ENCODE measurements around the gene BCR. TPM values are rescaled to one million over a fixed set of nuclear protein-coding genes. Genes with fewer than 3 reads are reported as not detected.

The BCR gene
- total RNA-seq, 1 experiment from 2014 or later, result 77.0 TPM

DNA sequence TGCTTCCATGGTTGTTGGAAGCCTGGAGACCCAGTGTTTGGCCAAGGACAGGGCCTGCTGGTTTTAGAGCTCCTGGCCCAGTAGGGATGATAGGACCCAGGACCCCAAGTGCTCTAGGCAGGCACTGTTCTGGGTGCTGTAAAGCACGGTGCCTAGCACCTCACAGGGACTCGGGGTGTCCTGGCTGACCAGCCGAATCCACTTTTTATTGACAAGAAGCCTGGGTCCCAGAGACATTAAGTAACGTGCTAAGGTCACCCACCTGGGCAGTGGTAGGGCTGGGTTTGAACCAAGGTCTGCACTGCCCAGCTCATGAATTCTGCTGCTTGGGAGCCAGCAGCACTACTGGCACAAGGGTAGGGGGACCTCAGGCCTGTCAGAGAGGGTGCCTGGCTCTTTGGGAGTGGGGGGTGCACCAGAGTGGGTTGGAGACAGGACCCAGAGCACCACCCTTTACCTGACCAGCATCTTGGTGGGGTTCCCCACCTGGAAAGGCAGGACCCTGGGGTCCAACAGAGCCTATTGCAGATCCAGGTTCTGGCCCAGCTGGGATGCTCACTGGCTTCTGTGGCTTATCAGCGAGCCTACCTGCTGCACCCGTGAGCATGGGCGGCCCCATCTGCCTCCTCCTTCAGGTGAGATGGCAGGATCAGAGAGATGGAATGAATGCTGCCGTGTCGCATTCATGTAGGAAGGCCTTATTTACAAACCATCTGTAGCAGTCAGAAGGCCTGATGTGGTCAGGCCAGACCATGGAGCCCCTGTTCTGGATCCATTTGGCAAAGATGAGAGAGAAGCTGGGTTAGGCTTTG is 52.0 kb downstream of the BCR start:
- no peak overlapping the region for H3T11ph ChIP-seq (ENCODE audit: low read length)
- H3K4me1 ChIP-seq (ENCODE audit: insufficient read depth, low read length), result peaks cover 20% of the 10 kb centered on the region
- H3K23me2 ChIP-seq (ENCODE audit: insufficient read length, low read depth, low read length, poor library complexity, severe bottlenecking), result no peaks in the 10 kb centered on the region
- WGBS (ENCODE audit: extremely low coverage, insufficient read length, low lambda C conversion rate), result no CpG with 5 or more reads among the region's 9 CpGs
- H2BK120ac ChIP-seq (ENCODE audit: low read depth, low read length, poor library complexity, severe bottlenecking), result no peak overlapping the region
- no peak overlapping the region for H2AK5ac ChIP-seq (ENCODE audit: insufficient read length, low read length)
- no peak overlapping the region for H2BK15ac ChIP-seq (ENCODE audit: low read depth, low read length)
- no peak overlapping the region for H2BK12ac ChIP-seq (ENCODE audit: insufficient read length, low read depth, low read length)
- H4K20me1 ChIP-seq (ENCODE audit: control insufficient read depth, insufficient read depth, insufficient read length), result no peaks in the 10 kb centered on the region
- peak overlapping the region; percentile 34 for H3K18ac ChIP-seq (ENCODE audit: insufficient read length, low read depth, low read length)
- peaks cover 17% of the 10 kb centered on the region for H3K79me1 ChIP-seq (ENCODE audit: insufficient read depth, low read depth, low read length, poor library complexity, severe bottlenecking)
- no peak overlapping the region for H3K23ac ChIP-seq (ENCODE audit: insufficient read length, low read depth, low read length)
- no peak overlapping the region for H2BK20ac ChIP-seq (ENCODE audit: low read depth, low read length, poor library complexity, severe bottlenecking)
- H3K9me3 ChIP-seq (ENCODE audit: control insufficient read depth, low read depth, low read length), result peaks cover 4% of the 10 kb centered on the region
- no peak overlapping the region for H3K27ac ChIP-seq (ENCODE audit: insufficient read length, low read depth, low read length)
- no peak overlapping the region; the same call in 1 of the 2 replicates for H3K4ac ChIP-seq (ENCODE audit: low read depth, low read length)
- Mint-ChIP-seq H3K27ac (peak overlapping the region; percentile 72 to 92 (median 92); a peak in 5 of 7 replicates), H3K4me1 (peaks cover 71 to 76% of the 10 kb centered on the region in 2 experiments), H3K36me3 (ENCODE audit: insufficient read depth in 1 of 3, low read depth in 3 of 3) (peaks cover 31 to 43% (median 31%) of the 10 kb centered on the region in 3 experiments), H3K27me3 (ENCODE audit: low read depth) (no peaks in the 10 kb centered on the region; the same call in 1 of the 2 replicates), H3K9me3 (peaks cover 18 to 20% of the 10 kb centered on the region in 2 experiments), H3K4me3 (peak overlapping the region in 1 of 2 experiments; percentile 61; a peak in 1 of 5 replicates)
- DNase-seq, result no peak
- H3K27me3 ChIP-seq (ENCODE audit: insufficient read depth, low read length), result no peaks in the 10 kb centered on the region
- no peak overlapping the region for H2AFZ ChIP-seq (ENCODE audit: low read length)
- TF ChIP-seq, protein P1, sequence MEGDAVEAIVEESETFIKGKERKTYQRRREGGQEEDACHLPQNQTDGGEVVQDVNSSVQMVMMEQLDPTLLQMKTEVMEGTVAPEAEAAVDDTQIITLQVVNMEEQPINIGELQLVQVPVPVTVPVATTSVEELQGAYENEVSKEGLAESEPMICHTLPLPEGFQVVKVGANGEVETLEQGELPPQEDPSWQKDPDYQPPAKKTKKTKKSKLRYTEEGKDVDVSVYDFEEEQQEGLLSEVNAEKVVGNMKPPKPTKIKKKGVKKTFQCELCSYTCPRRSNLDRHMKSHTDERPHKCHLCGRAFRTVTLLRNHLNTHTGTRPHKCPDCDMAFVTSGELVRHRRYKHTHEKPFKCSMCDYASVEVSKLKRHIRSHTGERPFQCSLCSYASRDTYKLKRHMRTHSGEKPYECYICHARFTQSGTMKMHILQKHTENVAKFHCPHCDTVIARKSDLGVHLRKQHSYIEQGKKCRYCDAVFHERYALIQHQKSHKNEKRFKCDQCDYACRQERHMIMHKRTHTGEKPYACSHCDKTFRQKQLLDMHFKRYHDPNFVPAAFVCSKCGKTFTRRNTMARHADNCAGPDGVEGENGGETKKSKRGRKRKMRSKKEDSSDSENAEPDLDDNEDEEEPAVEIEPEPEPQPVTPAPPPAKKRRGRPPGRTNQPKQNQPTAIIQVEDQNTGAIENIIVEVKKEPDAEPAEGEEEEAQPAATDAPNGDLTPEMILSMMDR (conservative IDR thresholded peaks at IDR 0.05), result no peak
- H4K8ac ChIP-seq (replicated peaks; ENCODE audit: insufficient read length, low read depth, low read length), result no peak overlapping the region
- H3K14ac ChIP-seq (ENCODE audit: insufficient read depth, low read length), result peak overlapping the region; percentile 46
- H3K4me2 ChIP-seq (ENCODE audit: insufficient read depth, insufficient read length, low read length), result no peak overlapping the region
- H3K56ac ChIP-seq (ENCODE audit: insufficient read length, low read depth, low read length), result no peak overlapping the region
- no peak overlapping the region for H3K9ac ChIP-seq (ENCODE audit: extremely low read depth, insufficient read length, low read length)
- H3K79me2 ChIP-seq (ENCODE audit: insufficient read depth, low read length), result peaks cover 34% of the 10 kb centered on the region; the same call in 1 of the 2 replicates
- no peak overlapping the region for H2BK5ac ChIP-seq (ENCODE audit: insufficient read length, low read length)
- H4K91ac ChIP-seq (ENCODE audit: insufficient read length, low read depth, low read length), result no peak overlapping the region
- H4K5ac ChIP-seq (ENCODE audit: insufficient read length, low read depth, low read length), result no peak overlapping the region
